ENCODE measurements around the gene RIPK1.

DNA sequence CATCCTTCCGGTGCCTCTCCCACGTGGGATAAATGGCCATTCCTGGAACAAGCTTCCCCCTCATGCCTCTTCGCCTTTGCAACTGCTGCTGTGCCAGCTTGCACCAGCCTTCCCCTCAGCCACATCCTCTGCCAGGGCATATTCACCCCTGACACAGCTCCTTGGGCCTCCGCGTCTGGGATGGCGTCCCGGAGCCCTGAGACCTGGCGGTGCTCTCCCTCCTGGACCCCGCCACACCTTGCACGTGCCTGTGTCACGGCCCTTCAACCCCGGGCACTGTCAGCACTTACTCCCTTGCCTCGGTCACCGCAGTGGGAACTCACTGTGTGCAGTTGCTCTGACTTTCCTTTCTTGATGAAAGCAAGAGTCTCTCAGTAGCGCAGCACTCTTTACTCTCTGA is 63.4 kb downstream of the RIPK1 start:
- TF ChIP-seq CTCF (conservative IDR thresholded peaks at IDR 0.05), result no peak
- no peak for TF ChIP-seq ZFX (IDR thresholded peaks at IDR 0.05)

Data from C4-2B (cell line).